Measurements from ENCODE around the gene BEND7. TPM values are rescaled to one million over a fixed set of nuclear protein-coding genes. Genes with fewer than 3 reads are reported as not detected.

Gene BEND7
- total RNA-seq, 2 donors from 2014 or later, result 10.1 to 44.5 TPM

DNA sequence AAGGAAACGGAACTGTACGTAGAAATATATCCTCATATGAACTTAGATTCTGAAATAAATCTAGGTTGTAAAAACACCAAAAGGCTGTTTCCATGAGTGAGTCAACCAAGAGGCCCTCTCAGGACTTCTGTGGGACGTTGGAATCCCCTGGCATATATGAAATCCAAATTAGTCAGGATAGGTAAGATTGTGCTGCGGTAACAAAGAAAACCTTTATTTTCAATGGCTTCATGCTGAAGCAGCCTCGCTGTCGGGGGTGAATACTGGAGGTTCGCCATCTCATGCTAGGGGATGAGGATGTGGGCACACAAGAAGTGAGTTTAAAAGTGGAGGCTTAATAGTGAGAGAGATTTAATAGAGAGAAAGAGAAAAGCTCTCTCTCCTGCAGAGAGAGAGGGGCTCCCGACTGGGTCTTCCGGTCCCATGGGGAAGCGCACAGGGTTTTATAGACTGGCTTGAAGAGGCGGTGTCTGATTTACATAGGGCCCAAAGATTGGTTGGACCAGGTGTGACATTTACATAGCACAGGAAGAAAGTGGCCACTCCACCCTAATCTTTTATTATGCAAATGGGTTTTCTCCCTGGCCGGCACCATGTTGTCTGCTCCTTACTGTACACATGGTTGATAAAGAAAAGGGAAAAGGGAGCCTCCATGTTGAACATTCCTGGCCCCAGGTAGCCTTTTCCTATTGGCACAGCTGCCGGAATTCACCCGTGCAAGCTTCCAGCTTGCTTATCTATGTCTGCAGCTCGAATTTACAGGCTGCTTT lies 128.4 kb downstream of the BEND7 start:
- DNase-seq (ENCODE audit: low spot score), result no peak
- Histone ChIP-seq H3K27ac (no peak overlapping the region), H3K4me3 (no peak overlapping the region), H3K27me3 (replicated peaks; ENCODE audit: insufficient read depth) (no peaks in the 10 kb centered on the region), H3K9me3 (no peaks in the 10 kb centered on the region), H3K4me1 (replicated peaks) (no peaks in the 10 kb centered on the region), H3K36me3 (no peaks in the 10 kb centered on the region)
- intact Hi-C loops (cut with DNase I), result no loop called here
- 61% methylated on average over 15 of the region's 15 CpGs for WGBS
- no peak for TF ChIP-seq POLR2A (IDR thresholded peaks at IDR 0.05)
- TF ChIP-seq POLR2AphosphoS5 (IDR thresholded peaks at IDR 0.05), result no peak
- no peak for TF ChIP-seq CTCF (IDR thresholded peaks at IDR 0.05)

- no peak overlapping the region for H3K4me3 ChIP-seq
- DNase-seq (ENCODE audit: low spot score), result no peak
- TF ChIP-seq CTCF (IDR thresholded peaks at IDR 0.05), result no peak
- TF ChIP-seq POLR2AphosphoS5 (IDR thresholded peaks at IDR 0.05), result peak; percentile 72
- intact Hi-C loops (cut with DNase I), result no loop called here
- H3K27me3 ChIP-seq (replicated peaks; ENCODE audit: insufficient read depth), result no peaks in the 10 kb centered on the region
- H3K9me3 ChIP-seq, result no peaks in the 10 kb centered on the region
- no peak overlapping the region for H3K27ac ChIP-seq
- H3K4me1 ChIP-seq (replicated peaks), result no peaks in the 10 kb centered on the region
- WGBS, result 43% methylated on average over 2 of the region's 2 CpGs
- no peaks in the 10 kb centered on the region for H3K36me3 ChIP-seq
Measured at GRCh38 chr10:13399752-13400151, 129.1 kb downstream of the BEND7 start.

GRCh38 chr10:13399236-13399635 lies 129.6 kb downstream of the BEND7 start:
- WGBS, result 67% methylated on average over 8 of the region's 8 CpGs
- no peak for TF ChIP-seq CTCF (IDR thresholded peaks at IDR 0.05)
- no peak for TF ChIP-seq POLR2AphosphoS5 (IDR thresholded peaks at IDR 0.05)
- TF ChIP-seq POLR2A (IDR thresholded peaks at IDR 0.05), result no peak

DNA sequence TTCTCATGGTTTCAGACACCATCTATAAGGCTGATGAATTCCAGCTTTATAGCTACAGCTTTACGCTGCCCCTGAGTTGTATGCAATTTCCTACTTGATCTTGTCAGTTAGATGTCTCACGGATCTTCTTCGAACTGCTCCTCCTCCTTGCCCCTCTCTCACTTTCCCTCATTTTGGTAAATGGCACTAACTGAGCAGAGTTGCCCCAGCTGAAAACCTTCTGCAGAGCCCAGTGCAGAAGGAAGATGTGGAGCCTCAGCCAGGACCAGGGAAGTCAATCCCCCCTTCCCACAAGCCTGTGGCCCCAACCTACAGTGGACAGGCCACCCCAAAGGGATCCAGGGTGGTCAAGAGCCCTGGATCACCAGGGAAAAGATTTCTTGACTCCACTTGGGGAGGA lies 131.8 kb downstream of the BEND7 start:
- no peaks in the 10 kb centered on the region for H3K4me1 ChIP-seq (replicated peaks)
- H3K4me3 ChIP-seq, result no peak overlapping the region
- WGBS, result 90% methylated on average over 3 of the region's 3 CpGs
- no peaks in the 10 kb centered on the region for H3K36me3 ChIP-seq
- no peaks in the 10 kb centered on the region for H3K9me3 ChIP-seq
- no peak for DNase-seq (ENCODE audit: low spot score)
- no peak overlapping the region for H3K27ac ChIP-seq
- TF ChIP-seq POLR2AphosphoS5 (IDR thresholded peaks at IDR 0.05) (no peak), CTCF (IDR thresholded peaks at IDR 0.05) (no peak), POLR2A (IDR thresholded peaks at IDR 0.05) (no peak)
- intact Hi-C loops (cut with DNase I), result no loop called here
- H3K27me3 ChIP-seq (replicated peaks; ENCODE audit: insufficient read depth), result no peaks in the 10 kb centered on the region

More at GRCh38 chr10:13399236-13399635, 129.6 kb downstream of the BEND7 start:
- no peak for DNase-seq (ENCODE audit: low spot score)
- Histone ChIP-seq H3K4me3 (no peak overlapping the region), H3K9me3 (no peaks in the 10 kb centered on the region), H3K27ac (no peak overlapping the region), H3K27me3 (replicated peaks; ENCODE audit: insufficient read depth) (no peaks in the 10 kb centered on the region), H3K36me3 (no peaks in the 10 kb centered on the region), H3K4me1 (replicated peaks) (no peaks in the 10 kb centered on the region)
- intact Hi-C loops (cut with DNase I), result no loop called here

- no peaks in the 10 kb centered on the region for H3K36me3 ChIP-seq
- no peak overlapping the region for H3K4me3 ChIP-seq
- no peaks in the 10 kb centered on the region for H3K27me3 ChIP-seq (replicated peaks; ENCODE audit: insufficient read depth)
- H3K27ac ChIP-seq, result no peak overlapping the region
- H3K9me3 ChIP-seq, result no peaks in the 10 kb centered on the region
- no peak for DNase-seq (ENCODE audit: low spot score)
- TF ChIP-seq POLR2A (IDR thresholded peaks at IDR 0.05) (no peak), CTCF (IDR thresholded peaks at IDR 0.05) (no peak), POLR2AphosphoS5 (IDR thresholded peaks at IDR 0.05) (no peak)
- intact Hi-C loops (cut with DNase I), result no loop called here
- no peaks in the 10 kb centered on the region for H3K4me1 ChIP-seq (replicated peaks)
Measured at GRCh38 chr10:13396369-13396768, 132.4 kb downstream of the BEND7 start.
